ENCODE data around the gene PKP1. TPM values are rescaled to one million over a fixed set of nuclear protein-coding genes. Genes with fewer than 3 reads are reported as not detected.

The PKP1 gene
- polyA plus RNA-seq, 1 donor (not counting 4 experiments of a cell fraction or from before 2014, with no cell fraction given): 169 TPM

GRCh38 chr1:201313086-201313485 lies 29.8 kb downstream of the PKP1 start:
- Histone ChIP-seq H3K79me2 (ENCODE audit: control insufficient read depth, insufficient read depth, low read length) (peaks cover 52% of the 10 kb centered on the region), H3K9me3 (ENCODE audit: control insufficient read depth, low read depth, low read length) (no peaks in the 10 kb centered on the region), H3K27me3 (ENCODE audit: control insufficient read depth, extremely low read depth, insufficient read depth, low read length) (no peaks in the 10 kb centered on the region), H3K9ac (ENCODE audit: control insufficient read depth, extremely low read depth, insufficient read depth, low read length) (no peak overlapping the region), H3K27ac (ENCODE audit: control insufficient read depth, insufficient read depth, low read length) (no peak overlapping the region), H2AFZ (ENCODE audit: control insufficient read depth, low read length) (no peak overlapping the region), H3K4me1 (ENCODE audit: control insufficient read depth, extremely low read depth, insufficient read depth, low read length) (peaks cover 59% of the 10 kb centered on the region), H3K9me1 (ENCODE audit: control insufficient read depth, extremely low read depth, insufficient read depth, low read length) (no peaks in the 10 kb centered on the region), H4K20me1 (ENCODE audit: control insufficient read depth, extremely low read depth, insufficient read depth, low read length) (no peaks in the 10 kb centered on the region), H3K4me2 (ENCODE audit: control insufficient read depth, extremely low read depth, insufficient read depth, low read depth, low read length) (no peak overlapping the region), H3K36me3 (ENCODE audit: control insufficient read depth in 2 of 2, extremely low read depth in 1 of 2, insufficient read depth in 2 of 2, low read length in 2 of 2) (peaks cover 43 to 50% of the 10 kb centered on the region in 2 experiments), H3K4me3 (ENCODE audit: control insufficient read depth in 2 of 3, extremely low read depth in 1 of 3, insufficient read depth in 2 of 3, low read depth in 1 of 3, low read length in 3 of 3) (no peak overlapping the region)
- FAIRE-seq (no peak), DNase-seq (ENCODE audit: low read depth, low spot score) (no peak)
- dilution Hi-C loops (cut with MboI; ENCODE audit: extremely low pct_ligation_motif_present, low sequenced_read_pairs): no loop called here
- TF ChIP-seq CTCF (optimal IDR thresholded peaks at IDR 0.05 in 1 of 3, IDR thresholded peaks at IDR 0.05 in 1 of 3, conservative IDR thresholded peaks at IDR 0.05 in 1 of 3; ENCODE audit: extremely low read depth in 1 of 3, insufficient read depth in 2 of 3, low read length in 3 of 3): no peak
- TF ChIP-seq EZH2 (IDR thresholded peaks at IDR 0.05; ENCODE audit: low read length): no peak

- Histone ChIP-seq H3K9ac (ENCODE audit: control insufficient read depth, extremely low read depth, insufficient read depth, low read length) (no peak overlapping the region), H4K20me1 (ENCODE audit: control insufficient read depth, extremely low read depth, insufficient read depth, low read length) (no peaks in the 10 kb centered on the region), H3K79me2 (ENCODE audit: control insufficient read depth, insufficient read depth, low read length) (peaks cover 36% of the 10 kb centered on the region), H3K4me1 (ENCODE audit: control insufficient read depth, extremely low read depth, insufficient read depth, low read length) (peaks cover 43% of the 10 kb centered on the region), H3K9me1 (ENCODE audit: control insufficient read depth, extremely low read depth, insufficient read depth, low read length) (peaks cover 4% of the 10 kb centered on the region), H3K4me2 (ENCODE audit: control insufficient read depth, extremely low read depth, insufficient read depth, low read depth, low read length) (no peak overlapping the region), H2AFZ (ENCODE audit: control insufficient read depth, low read length) (no peak overlapping the region), H3K36me3 (ENCODE audit: control insufficient read depth in 2 of 2, extremely low read depth in 1 of 2, insufficient read depth in 2 of 2, low read length in 2 of 2) (peaks cover 56 to 84% of the 10 kb centered on the region in 2 experiments), H3K27ac (ENCODE audit: control insufficient read depth, insufficient read depth, low read length) (no peak overlapping the region), H3K9me3 (ENCODE audit: control insufficient read depth, low read depth, low read length) (no peaks in the 10 kb centered on the region), H3K27me3 (ENCODE audit: control insufficient read depth, extremely low read depth, insufficient read depth, low read length) (no peaks in the 10 kb centered on the region), H3K4me3 (ENCODE audit: control insufficient read depth in 2 of 3, extremely low read depth in 1 of 3, insufficient read depth in 2 of 3, low read depth in 1 of 3, low read length in 3 of 3) (no peak overlapping the region)
- dilution Hi-C loops (cut with MboI; ENCODE audit: extremely low pct_ligation_motif_present, low sequenced_read_pairs): no loop called here
- no peak for TF ChIP-seq CTCF (optimal IDR thresholded peaks at IDR 0.05 in 1 of 3, IDR thresholded peaks at IDR 0.05 in 1 of 3, conservative IDR thresholded peaks at IDR 0.05 in 1 of 3; ENCODE audit: extremely low read depth in 1 of 3, insufficient read depth in 2 of 3, low read length in 3 of 3)
- TF ChIP-seq EZH2 (IDR thresholded peaks at IDR 0.05; ENCODE audit: low read length): no peak
- no peak for FAIRE-seq
- DNase-seq (ENCODE audit: low read depth, low spot score): no peak
Measured at GRCh38 chr1:201316556-201316955, 33.2 kb downstream of the PKP1 start.
